ENCODE results near the gene C6orf62.
"Not testable (repeated sequence)": the region's sequence is repeated elsewhere in the genome, so short reads cannot be mapped to it uniquely, and the experiment has no call there.

The C6orf62 gene

GRCh38 chr6:24699521-24700359 is 19.2 kb downstream of the C6orf62 start:
- no peak for DNase-seq (ENCODE audit: low spot score)

GRCh38 chr6:24696097-24696496 is 22.9 kb downstream of the C6orf62 start:
- no peak for DNase-seq (ENCODE audit: low spot score)

GRCh38 chr6:24695635-24696034 is 23.3 kb downstream of the C6orf62 start:
- peak; percentile 61 for DNase-seq (ENCODE audit: low spot score)

GRCh38 chr6:24694198-24694597 is 24.8 kb downstream of the C6orf62 start:
- DNase-seq (ENCODE audit: low spot score), result no peak

- DNase-seq (ENCODE audit: low spot score), result no peak
These were observed 25.9 kb downstream of the C6orf62 start for GRCh38 chr6:24692848-24693592.

GRCh38 chr6:24692415-24692814 is 26.5 kb downstream of the C6orf62 start:
- no peak for DNase-seq (ENCODE audit: low spot score)

DNA sequence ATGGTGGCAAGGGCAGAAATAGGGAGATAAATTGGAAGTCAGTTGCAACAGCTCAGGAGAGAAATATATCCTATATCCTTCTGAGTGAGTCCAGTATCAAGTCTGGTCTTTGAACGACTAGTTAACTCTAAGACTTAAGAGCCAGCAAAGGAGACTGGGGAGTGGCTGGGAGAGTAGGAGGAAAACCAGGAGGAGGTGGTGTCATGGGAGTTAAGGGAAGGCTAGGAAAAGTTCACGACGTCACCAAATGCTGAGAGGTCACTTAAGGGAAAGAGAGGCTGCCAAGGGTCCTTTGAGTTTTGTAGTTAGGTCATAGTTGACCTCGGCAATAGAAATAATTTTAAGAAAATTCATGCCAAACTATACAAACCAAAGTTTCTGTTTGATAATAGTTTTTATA is 27.0 kb downstream of the C6orf62 start:
- DNase-seq (ENCODE audit: low spot score), result no peak

- DNase-seq (ENCODE audit: low spot score), result no peak
These were observed 27.4 kb downstream of the C6orf62 start for GRCh38 chr6:24691550-24691949.

DNA sequence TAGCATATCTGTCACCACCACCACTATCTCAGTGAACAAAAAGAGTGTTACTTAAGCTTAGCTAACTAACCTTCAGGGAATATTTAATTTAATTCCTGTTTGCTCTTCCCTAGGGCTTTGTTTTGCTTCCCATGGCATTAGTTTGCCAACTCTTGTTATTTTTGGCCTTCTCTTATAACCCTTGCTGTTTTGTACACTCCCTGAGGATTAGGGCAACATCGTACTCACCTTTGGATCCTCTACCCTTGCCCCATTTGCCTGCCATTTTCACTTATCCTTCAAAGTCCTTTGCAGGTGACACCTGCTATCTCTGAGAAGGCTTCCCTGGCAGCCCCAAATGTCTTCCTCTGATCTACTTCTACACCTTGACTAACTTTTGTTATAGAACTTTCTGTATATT is 28.4 kb downstream of the C6orf62 start:
- DNase-seq (ENCODE audit: low spot score), result no peak

- no peak for DNase-seq (ENCODE audit: low spot score)
These were observed 29.0 kb downstream of the C6orf62 start for GRCh38 chr6:24689964-24690363.

- no peak for DNase-seq (ENCODE audit: low spot score)
These were observed 32.0 kb downstream of the C6orf62 start for GRCh38 chr6:24686946-24687345.

DNA sequence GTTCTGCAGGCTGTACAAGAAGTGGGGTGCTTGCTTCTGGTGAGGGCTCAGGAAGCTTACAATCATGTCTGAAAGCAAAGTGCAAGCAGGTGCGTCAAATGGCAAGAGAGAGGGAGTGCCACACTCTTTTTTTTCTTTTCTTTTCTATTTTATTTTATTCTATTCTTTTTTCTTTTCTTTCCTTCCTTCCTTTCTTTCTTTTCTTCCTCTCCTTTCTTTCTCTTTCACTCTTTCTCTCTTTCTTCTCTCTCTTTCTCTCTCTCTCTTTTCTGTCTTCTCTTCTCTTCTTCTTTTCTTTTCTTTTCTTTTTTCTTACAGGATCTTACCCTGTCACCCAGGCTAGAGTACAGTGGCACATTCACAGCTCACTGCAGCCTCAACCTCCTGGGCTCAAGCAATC is 32.5 kb downstream of the C6orf62 start:
- no peak for DNase-seq (ENCODE audit: low spot score)

DNA sequence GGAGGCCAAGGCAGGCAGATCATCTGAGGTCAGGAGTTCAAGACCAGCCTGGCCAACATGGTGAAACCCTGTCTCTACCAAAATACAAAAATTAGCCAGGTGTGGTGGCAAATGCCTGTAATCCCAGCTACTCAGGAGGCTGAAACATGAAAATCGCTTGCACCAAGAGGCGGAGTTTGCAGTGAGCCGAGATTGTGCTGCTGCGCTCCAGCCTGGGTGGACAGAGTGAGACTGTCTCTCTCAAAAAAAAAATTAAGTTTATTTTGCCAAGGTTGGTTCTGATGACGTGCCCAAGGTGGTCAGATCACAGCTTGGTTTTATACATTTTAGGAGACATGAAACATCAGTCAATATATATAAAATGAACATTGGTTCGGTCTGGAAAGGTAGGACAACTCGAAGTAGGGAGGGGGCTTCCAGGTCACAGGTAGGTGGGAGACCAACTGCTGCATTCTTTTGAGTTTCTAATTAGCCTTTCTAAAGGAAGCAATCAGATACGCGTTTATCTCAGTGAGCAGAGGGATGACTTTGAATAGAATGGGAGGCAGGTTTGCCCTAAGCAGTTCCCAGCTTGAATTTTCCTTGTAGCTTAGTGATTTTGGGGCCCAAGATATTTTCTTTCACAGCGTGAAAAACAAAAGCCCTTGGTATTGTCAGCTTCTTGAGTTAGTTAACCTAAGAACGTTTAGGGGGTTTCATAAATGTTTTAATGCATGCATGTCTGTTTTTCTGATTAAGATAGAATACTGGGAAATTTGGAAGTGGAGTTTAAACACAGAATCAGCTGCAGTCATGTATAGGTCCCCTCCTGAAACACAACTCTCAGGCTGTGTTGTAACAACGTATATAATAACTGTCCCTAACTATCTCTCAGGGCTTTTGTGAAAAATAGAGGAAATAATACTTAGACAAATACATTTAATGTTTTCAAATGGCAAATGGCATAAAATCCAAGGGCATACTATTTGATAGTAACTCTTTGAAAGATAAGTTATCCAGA is 35.4 kb downstream of the C6orf62 start:
- no peak for DNase-seq (ENCODE audit: low spot score)

DNA sequence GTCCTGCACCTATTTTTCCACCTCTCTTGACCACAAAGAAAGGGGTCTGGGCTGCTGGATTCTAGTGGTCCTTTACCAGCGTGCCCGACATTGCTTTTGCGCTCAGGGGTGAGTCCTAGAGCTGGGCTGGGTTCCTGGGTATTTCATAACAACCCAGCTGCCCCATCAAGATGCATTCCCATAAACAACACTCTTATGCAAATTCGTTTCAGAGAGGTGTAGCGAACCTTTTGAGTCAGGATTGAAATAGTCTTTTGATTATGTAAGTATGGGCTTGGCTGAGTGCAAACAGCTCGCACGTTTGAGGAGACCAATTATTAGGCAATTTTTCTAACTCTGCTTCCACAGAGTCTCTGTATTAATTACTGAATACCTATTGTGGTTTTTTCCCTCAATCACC is 38.4 kb downstream of the C6orf62 start:
- DNase-seq (ENCODE audit: low spot score), result no peak

GRCh38 chr6:24678792-24679352 is 40.1 kb downstream of the C6orf62 start:
- not testable (repeated sequence) for DNase-seq (ENCODE audit: low spot score)

- DNase-seq (ENCODE audit: low spot score), result no peak
These were observed 45.3 kb downstream of the C6orf62 start for GRCh38 chr6:24673625-24674024.

GRCh38 chr6:24672620-24673182 is 46.3 kb downstream of the C6orf62 start:
- DNase-seq (ENCODE audit: low spot score), result no peak

DNA sequence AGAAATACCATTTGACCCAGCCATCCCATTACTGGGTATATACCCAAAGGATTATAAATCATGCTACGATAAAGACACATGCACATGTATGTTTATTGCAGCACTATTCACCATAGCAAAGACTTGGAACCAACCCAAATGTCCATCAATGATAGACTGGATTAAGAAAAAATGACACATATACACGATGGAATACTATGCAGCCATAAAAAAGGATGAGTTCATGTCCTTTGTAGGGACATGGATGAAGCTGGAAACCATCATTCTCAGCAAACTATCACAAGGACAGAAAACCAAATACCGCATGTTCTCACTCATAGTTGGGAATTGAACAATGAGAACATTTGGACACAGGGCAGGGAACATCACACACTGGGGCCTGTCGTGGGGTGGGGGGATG is 47.9 kb downstream of the C6orf62 start:
- DNase-seq (ENCODE audit: low spot score), result not testable (repeated sequence)

DNA sequence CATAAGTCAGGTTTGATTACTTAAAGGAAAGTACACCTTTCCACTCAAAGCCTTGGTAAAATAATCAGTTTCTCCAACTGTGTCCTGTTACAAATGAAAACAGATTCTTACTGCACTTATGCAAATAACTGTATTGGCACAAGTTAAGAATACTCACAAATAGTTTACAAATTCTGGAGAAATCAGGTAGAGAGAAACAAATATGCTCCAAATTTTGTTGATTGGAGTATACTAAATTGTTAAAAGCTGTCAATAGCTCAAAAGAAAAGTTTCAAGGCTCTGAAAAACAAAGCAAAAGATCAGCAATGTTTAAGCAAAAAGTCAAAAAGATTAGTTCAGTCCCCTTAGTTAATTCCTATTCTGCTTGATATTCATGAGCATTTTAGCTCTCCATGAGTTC is 48.5 kb downstream of the C6orf62 start:
- not testable (repeated sequence) for DNase-seq (ENCODE audit: low spot score)

- DNase-seq (ENCODE audit: low spot score), result no peak
These were observed 50.0 kb downstream of the C6orf62 start for GRCh38 chr6:24668997-24669361.

All from CD4-positive, alpha-beta T cell treated with Interleukin-15 for 4 hours (primary cell).